HG03025 (cell line): ENCODE results near the gene PRPSAP1.

Experiments
- ATAC-seq: cut with Tn5 transposase; IDR thresholded peaks from one replicate; pipeline ENCODE4 v1.9.1; 2021; ENCODE audit warnings: mild to moderate bottlenecking, moderate library complexity; ENCODE audit not compliant: unreplicated experiment, low FRiP score

PRPSAP1 gene

GRCh38 chr17:76383546-76384221 lies 30.0 kb upstream of the PRPSAP1 start:
- ATAC-seq: no peak

- ATAC-seq: no peak
Observed at GRCh38 chr17:76382803-76383545, 29.3 kb upstream of the PRPSAP1 start.

- ATAC-seq: no peak
Observed at GRCh38 chr17:76382351-76382802, 28.7 kb upstream of the PRPSAP1 start.

GRCh38 chr17:76381633-76382350 lies 28.1 kb upstream of the PRPSAP1 start:
- ATAC-seq: no peak

GRCh38 chr17:76379646-76380376 lies 26.1 kb upstream of the PRPSAP1 start:
- no peak for ATAC-seq

GRCh38 chr17:76379275-76379641 lies 25.5 kb upstream of the PRPSAP1 start:
- no peak for ATAC-seq

- no peak for ATAC-seq
Observed at GRCh38 chr17:76378548-76379274, 25.0 kb upstream of the PRPSAP1 start.

GRCh38 chr17:76376318-76377133 lies 22.8 kb upstream of the PRPSAP1 start:
- ATAC-seq: no peak

- ATAC-seq: no peak
Observed at GRCh38 chr17:76371656-76372628, 18.2 kb upstream of the PRPSAP1 start.

- no peak for ATAC-seq
Observed at GRCh38 chr17:76370261-76370993, 16.7 kb upstream of the PRPSAP1 start.

- no peak for ATAC-seq
Observed at GRCh38 chr17:76369804-76370203, 16.1 kb upstream of the PRPSAP1 start.

- ATAC-seq: no peak
Observed at GRCh38 chr17:76369379-76369778, 15.7 kb upstream of the PRPSAP1 start.

- no peak for ATAC-seq
Observed at GRCh38 chr17:76368545-76368944, 14.8 kb upstream of the PRPSAP1 start.

- ATAC-seq: no peak
Observed at GRCh38 chr17:76367642-76368041, 13.9 kb upstream of the PRPSAP1 start.

- ATAC-seq: no peak
Observed at GRCh38 chr17:76366247-76366646, 12.5 kb upstream of the PRPSAP1 start.

- no peak for ATAC-seq
Observed at GRCh38 chr17:76365256-76365903, 11.7 kb upstream of the PRPSAP1 start.
